Activated T-cell treated with anti-CD3 and anti-CD28 coated beads, Interleukin-2, amount 50 U/mL, for 1 hour (primary cell): ENCODE measurements around the gene CSN1S1.

Source experiments
- DNase-seq: peaks from one replicate; pipeline ENCODE4 v3.0.0-alpha.2; 2020

CSN1S1 gene

GRCh38 chr4:69994782-69995181, 63.9 kb downstream of the CSN1S1 start:
- DNase-seq: no peak

- no peak for DNase-seq
Measured at GRCh38 chr4:69995526-69996016, 64.7 kb downstream of the CSN1S1 start, which contains the start of gene STATH. Gene STATH, plus strand, starts transcription at chr4:69995966. Its CDS starts 2,472 bp downstream, at chr4:69998438.
